Bone marrow (tissue), 2 donors: ENCODE results near the gene FCGBP.

Experiments used
- DNase-seq, 2 donors: peaks; one replicate each; lab custom pipeline; 2025; lab: John Stamatoyannopoulos, UW

FCGBP gene

GRCh38 chr19:39946532-39946931 is 12.1 kb upstream of the FCGBP start:
- no peak for DNase-seq

- no peak for DNase-seq
These were observed 9.2 kb upstream of the FCGBP start for GRCh38 chr19:39943586-39943985.

- no peak for DNase-seq
These were observed 7.9 kb upstream of the FCGBP start for GRCh38 chr19:39942366-39942730.

DNA sequence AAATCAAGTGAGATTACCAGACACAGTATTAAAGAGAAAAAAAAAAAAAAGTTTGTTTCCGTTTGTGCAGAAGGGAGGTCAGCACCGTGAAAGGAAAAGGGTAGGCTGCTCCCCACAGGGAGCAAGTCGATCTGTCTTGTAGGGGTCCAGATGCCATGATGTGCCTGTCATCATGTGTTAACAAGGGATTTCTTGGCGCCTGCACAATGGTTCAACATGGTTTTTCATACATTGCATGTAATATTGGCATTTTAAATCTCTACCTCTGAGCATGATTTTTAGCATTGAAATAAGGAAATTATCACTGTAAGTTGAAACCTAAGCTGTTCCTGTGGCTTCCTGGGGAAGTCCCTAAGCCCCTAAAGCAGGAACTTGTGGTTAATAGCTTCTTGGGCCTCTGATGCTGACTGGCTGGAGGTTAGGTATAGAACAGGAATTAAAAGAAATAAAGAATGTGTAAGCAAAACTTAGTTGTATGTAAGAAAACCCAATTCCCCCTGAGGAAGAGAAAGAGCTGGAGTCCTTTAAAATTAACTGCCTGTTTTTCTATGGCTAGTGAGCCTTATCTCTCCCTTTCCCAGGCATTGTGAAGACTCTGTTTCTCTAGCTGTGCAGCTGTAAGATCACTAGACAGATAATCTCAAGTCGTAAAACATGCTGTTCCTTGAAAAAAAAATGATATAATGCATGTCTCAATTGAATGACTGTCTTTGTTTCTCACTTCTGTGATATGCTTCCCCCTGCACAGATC is 7.4 kb upstream of the FCGBP start:
- peak in 1 of 2 donors; percentile 77 for DNase-seq

GRCh38 chr19:39941151-39941550 is 6.7 kb upstream of the FCGBP start:
- no peak for DNase-seq

GRCh38 chr19:39940221-39940833 is 5.9 kb upstream of the FCGBP start:
- DNase-seq: no peak

GRCh38 chr19:39939556-39939955 is 5.1 kb upstream of the FCGBP start:
- DNase-seq: no peak

DNA sequence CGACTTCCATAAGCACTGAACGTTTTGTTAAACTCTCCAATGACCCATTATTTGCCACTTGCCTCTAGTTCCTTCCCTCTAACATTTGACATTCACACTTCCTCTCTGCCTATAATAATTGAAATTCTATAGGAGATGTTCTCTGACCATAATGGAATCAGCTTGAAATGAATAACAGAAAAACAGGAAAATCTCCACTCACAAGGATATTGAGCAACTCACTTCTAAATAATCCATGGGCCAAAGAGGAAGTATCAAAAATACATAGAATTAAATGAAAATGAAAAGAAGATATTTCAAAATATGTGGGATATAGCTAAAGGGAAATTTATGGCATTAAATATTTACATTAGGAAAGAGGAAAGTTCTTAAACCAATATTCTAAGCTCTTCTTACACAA is 3.4 kb upstream of the FCGBP start:
- no peak for DNase-seq

GRCh38 chr19:39937094-39937720 is 2.8 kb upstream of the FCGBP start:
- no peak for DNase-seq

DNA sequence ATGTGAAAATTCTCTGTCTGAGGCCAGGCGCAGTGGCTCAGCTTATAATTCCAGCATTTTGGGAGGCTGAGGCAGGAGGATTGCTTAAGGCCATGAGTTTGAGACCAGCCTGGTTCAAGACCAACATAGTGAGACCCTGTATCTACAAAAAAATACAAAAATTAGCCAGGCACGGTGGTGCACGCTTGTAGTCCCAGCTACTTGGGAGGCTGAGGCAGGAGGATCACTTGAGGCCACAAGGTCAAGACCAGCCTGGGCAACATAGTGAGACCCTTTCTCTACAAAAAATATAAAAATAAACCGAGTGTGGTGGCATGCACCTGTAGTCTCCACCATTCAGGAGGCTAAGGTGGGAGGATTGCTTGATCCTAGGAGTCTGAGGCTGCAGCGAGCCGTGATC is 2.2 kb upstream of the FCGBP start:
- no peak for DNase-seq

DNA sequence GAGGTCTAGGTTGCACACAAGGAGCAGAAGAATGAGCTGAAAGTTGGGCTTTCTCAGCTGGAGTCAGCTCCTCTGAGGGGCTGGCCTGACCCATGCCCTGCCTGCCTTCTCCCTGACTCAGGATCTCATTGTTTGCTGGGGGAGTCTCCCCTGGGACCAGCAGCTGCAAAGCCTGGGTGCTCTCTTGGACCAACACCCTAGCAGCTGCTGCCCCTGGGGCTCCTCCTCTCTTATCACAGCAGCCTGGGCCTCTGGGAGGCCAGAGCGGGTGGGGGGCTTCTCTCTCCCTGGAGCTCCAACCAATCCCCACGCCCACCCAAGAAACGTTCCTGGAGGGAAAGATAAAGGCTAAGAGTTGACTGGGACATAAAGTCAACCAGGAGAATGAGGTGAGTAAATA is 1.6 kb upstream of the FCGBP start:
- no peak for DNase-seq

- DNase-seq: no peak
These were observed 879 bp upstream of the FCGBP start for GRCh38 chr19:39935364-39935661.

- no peak for DNase-seq
These were observed 4.7 kb downstream of the FCGBP start for GRCh38 chr19:39929750-39930149.

DNA sequence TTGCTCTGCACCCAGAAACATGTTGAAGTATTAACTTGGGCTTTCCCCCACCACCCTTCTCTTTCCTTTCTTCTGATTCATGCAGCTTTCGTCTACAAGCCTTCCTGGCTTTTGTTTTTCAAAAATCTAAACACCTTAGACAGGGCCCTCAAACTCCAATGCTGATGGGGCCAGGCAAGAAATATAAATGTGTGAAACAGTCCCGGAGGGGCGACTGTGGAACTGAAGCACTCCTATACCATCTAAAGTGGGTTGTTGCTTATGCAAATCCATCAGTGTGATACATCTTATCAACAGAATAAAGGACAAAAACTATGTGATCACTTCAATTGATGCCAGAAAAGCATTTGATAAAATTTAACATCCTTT is 6.1 kb downstream of the FCGBP start:
- no peak for DNase-seq

DNA sequence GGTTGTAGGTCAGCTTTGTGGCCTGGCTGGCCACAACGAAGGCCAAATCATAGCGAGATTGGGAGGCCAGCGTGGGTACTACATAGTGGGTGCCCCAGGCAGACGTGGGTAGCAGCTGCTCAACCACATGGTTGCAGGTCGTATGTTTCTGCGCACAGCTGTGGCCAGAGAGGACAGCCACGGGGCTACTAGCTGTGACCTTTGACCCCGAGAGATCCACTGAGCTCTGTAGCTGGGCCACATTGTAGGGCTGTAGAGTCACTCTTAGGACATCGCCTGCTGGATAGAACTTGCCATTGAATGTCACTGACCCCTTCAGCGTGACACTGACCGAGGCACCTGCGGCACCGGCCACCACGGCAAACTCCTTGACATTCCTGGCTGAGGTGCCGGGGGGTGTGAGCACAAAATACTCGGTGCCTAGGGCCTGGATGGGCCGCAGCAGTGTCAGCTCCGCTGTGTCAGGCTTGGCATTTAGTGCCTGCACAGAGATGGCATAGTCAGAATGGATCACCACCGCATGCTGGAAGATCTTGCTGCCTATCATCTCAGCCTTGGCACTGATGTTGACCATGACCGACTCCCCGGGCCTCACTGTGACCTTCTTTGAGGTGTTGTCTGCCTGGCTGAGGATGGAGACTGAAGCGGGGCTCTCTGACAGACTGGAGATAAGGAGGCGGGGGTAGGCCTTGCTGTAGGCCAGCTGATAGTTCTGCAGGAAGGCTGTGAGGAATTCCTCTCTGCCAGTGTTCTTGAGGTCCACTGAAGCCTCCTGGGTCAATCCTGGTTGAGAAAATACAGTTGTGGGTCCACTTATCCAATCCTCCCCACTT is 6.7 kb downstream of the FCGBP start:
- DNase-seq: no peak

DNA sequence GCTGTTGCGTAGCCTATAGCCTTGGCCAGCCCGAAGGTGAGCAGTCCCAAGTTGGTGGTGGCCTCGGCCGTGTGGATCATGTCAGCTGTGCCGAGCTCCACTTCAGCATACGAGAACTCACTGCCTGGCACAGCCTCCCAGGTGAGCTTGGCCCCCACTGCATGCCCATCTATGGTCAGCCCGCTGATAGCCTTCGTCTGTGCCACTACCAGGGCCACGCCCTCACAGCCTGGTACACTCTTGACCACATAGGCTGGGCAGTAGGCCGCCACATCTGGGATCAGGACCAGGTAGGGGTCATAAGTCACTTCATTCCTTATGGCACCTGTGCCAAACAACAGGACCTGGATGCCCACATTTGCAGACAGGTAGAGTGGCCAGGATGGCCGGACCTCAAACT is 7.4 kb downstream of the FCGBP start:
- DNase-seq: no peak

- no peak for DNase-seq
These were observed 8.2 kb downstream of the FCGBP start for GRCh38 chr19:39926170-39926760.

DNA sequence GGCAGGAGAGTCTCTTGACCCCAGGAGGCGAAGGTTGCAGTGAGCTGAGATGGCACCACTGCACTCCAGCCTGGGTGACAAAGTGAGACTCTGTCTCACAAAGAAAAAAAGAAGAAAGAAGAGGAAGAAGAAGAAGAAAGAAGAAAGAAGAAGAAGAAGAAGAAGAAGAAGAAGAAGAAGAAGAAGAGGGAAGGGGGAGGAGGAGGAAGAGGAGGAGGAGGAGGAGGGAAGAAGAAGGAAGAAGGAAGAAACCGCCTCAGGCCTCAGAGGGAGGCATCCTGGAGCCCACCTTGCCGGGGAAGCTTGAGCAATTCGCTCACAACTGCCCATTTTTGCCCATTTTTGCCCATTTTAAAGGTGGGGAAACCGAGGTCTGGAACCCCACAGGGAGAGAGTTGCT is 9.5 kb downstream of the FCGBP start:
- no peak for DNase-seq

DNA sequence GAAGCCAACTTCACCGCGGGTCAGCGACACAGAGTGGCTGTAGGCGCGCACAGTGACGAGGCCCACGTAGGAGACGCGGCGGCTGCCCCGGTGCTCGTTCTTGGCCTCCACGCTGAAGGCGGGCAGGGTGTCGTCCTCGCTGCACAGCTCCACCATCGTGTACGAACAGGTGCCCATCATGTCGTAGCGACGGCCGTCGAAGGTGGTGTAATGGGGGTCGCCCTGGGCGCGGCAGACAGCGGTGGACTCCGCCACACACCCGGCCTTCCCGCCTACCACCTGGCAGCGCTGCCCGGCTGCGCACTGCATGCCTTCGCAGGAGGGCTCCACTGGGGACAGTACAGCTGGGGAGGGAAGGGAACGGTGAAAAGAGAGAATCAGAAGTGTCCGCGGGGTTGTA is 10.0 kb downstream of the FCGBP start:
- DNase-seq: no peak

- no peak for DNase-seq
These were observed 10.6 kb downstream of the FCGBP start for GRCh38 chr19:39923862-39924261.

DNA sequence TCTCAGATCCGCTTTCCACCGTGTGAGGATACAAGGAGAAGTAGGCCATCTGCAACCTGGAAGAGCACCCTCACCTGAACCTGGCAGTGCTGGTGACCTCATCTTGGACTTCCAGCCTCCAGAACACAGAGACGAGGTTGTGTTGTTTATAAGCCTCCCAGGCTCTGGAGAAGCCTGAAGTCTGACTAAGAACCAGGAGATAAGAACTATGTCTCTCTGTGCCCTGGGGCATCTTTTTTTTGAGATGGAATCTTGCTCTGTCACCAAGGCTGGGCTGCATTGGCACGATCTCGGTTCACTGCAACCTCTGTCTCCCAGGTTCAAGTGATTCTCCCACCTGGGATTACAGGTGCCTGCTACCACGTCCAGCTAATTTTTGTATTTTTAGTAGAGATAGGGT is 14.5 kb downstream of the FCGBP start:
- no peak for DNase-seq

GRCh38 chr19:39918183-39918651 is 16.2 kb downstream of the FCGBP start:
- no peak for DNase-seq
